ENCODE results near the gene COL27A1.

The COL27A1 gene

DNA sequence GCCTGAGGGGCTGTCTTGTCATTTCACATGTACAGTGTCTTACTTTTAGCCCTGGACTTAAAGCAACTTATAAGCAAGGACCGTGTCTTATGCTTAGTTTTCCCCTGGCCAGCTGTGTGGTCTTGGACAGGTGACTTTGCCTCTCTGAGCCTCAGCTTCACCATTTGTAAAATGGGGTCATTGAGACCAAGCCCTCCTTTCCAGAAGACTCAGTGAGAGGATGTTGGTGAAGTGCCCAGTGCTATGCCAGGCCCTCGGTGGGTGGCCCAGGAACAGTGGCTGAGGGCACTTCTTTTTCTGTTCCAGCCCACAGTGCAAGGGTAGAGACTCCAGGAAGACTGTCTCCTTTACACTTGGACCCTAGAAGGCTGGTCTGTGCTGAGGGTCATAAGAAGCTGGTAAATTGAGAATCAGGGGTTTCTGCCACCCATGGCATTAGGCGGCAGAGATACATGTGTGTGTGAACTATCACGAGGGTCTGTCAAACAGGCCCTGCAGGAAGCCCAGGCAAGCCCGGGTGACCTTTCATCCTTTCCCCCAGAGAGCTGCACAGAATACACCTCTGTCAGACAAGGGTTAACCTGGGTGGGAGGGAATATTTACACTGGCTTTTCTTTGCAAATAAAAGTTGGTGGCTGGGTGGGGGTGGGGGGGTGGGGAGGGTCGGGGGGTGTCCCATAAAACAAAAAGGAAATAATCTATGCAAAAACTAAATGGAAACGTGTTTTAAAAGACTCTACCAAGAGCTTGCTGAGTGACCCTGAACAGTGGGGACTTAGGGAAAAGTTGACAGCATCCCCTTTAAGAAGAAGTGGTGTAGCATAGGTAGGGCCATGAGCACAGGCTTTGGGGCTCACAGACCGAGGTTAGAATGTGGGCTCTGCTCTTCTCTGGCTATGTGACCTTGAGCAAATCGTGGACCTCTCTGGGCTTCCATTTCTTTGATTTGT lies 35.8 kb upstream of the COL27A1 start:
- TF ChIP-seq, protein P1, sequence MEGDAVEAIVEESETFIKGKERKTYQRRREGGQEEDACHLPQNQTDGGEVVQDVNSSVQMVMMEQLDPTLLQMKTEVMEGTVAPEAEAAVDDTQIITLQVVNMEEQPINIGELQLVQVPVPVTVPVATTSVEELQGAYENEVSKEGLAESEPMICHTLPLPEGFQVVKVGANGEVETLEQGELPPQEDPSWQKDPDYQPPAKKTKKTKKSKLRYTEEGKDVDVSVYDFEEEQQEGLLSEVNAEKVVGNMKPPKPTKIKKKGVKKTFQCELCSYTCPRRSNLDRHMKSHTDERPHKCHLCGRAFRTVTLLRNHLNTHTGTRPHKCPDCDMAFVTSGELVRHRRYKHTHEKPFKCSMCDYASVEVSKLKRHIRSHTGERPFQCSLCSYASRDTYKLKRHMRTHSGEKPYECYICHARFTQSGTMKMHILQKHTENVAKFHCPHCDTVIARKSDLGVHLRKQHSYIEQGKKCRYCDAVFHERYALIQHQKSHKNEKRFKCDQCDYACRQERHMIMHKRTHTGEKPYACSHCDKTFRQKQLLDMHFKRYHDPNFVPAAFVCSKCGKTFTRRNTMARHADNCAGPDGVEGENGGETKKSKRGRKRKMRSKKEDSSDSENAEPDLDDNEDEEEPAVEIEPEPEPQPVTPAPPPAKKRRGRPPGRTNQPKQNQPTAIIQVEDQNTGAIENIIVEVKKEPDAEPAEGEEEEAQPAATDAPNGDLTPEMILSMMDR (IDR thresholded peaks at IDR 0.05; ENCODE audit: low read length, missing control alignments), result no peak
- DNase-seq (ENCODE audit: low read depth), result no peak
- no peak overlapping the region for H3K4me3 ChIP-seq (replicated peaks; ENCODE audit: low read depth, low read length)

DNA sequence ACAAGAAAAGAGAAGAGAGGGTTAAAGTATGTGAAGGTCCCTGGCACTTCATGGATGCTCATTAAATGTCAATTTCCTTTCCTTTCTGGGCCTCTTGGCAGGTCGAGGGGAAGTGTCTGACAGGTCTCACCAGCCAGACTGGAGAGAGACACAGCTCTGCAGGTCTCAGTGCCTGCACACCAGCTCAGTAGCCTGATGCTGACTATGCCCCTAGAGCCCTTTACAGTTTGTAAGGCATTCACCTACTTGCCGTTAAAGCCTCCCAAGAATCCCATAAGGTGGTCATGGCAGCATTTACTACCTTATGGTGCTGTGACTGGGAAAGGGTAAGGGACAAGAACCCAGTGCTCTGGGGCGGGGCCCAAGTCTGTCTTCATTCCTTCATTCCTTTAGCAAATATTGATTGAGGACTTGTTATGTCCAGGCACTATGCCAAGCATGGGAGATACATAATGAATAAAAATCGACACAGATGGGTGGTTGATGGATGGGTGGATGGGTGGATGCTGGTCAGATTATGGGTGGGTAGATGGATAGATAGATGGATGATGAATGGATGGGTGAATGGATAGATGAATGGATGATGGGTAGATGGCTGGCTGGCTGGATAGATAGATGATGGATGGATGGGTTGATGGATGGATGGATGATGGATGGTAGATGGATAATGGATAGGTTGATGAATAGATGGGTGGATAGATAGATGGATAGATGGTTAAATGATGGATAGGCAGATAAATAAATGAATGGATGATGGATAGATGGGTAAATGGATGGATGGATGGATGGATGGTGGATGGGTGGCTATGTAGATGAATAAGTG lies 34.9 kb upstream of the COL27A1 start:
- no peak for DNase-seq (ENCODE audit: low read depth)
- TF ChIP-seq, protein P1 (IDR thresholded peaks at IDR 0.05; ENCODE audit: low read length, missing control alignments), result no peak
- no peak overlapping the region for H3K4me3 ChIP-seq (replicated peaks; ENCODE audit: low read depth, low read length)

DNA sequence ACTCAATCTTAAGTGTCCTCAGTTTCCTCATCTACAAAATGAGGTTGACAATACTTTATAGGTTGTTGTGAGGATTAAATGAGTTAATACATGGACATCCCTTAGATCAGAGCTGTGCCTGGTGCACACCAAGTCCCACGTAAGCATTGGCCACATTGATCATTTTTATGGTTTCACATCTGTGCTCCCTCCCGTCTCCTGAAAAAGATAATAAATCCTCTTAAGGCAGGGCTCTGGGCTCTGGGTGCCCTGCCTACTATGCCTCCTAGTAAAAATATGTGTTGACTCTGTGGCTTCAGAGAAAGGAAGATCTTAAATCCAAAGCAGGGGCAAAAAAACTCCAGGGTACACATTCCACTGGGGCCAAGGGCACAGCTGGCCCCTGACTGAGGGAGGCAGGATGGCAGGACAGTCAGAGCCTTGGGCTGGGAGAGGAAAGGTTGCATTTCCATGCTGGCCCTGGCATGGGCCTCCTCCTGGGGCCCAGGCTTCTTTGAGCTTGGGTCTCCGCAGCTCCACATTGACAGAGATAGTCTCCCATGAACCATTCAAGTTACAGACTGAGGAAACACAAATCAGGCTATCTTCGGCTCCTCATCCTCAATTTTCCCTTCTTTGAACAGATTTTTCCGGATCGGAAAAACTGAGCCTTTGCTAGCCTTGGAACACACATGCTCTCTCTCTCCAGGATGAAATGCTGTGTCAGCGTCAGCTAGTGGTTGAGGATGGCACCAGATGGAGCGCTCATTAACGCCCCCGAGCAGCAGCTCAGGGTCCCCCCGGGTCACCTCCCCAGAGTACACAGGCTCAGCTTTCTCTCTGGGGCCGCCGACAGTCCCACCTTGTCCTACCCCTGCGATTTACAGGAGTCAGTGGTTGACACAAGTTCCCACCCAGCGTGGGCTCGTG lies 33.9 kb upstream of the COL27A1 start:
- no peak overlapping the region for H3K4me3 ChIP-seq (replicated peaks; ENCODE audit: low read depth, low read length)
- TF ChIP-seq, protein P1 (IDR thresholded peaks at IDR 0.05; ENCODE audit: low read length, missing control alignments), result no peak
- no peak for DNase-seq (ENCODE audit: low read depth)

DNA sequence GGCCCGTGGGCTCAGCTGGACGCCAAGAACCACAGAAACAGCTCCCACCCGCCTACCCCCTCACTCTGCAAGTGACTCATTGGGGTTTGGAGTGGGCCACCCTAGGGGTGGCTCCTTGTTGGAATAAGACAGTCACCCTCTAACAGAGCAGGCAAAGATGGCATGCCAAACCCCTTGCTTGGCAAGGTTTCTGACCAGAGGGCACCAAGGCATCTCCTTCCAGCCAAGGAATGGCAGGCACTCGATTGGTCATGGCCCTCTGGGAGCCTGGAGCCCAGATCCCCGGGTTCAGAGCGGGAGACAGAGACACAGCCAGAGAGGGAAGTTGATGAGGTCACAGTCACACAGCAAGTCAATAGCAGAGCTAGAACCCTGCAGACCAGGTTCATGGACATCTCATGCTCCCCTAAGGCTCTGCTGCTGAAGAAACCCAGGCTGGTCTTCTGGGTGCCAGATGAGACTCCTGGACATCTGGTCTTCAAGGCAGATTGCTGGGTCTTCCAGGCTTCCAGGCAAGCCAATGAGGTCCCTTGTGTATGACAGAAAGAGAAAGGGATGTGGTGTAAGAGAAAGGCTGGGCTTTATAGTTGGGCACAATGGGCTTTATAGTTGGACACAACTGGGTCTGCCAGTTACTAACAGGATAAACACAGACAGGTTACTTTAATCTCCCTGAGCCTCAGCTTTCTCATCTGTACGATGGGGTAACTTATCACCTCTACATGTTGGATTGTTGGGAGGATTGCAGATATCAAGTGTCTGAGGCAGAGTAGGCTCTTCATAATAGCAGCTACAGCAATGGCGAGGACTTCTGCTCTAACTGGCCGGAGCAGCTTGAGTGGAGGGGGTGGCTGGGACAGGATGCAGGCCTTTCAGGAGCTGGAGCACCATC lies 33.0 kb upstream of the COL27A1 start:
- TF ChIP-seq, protein P1 (IDR thresholded peaks at IDR 0.05; ENCODE audit: low read length, missing control alignments), result no peak
- no peak for DNase-seq (ENCODE audit: low read depth)
- H3K4me3 ChIP-seq (replicated peaks; ENCODE audit: low read depth, low read length), result no peak overlapping the region

DNA sequence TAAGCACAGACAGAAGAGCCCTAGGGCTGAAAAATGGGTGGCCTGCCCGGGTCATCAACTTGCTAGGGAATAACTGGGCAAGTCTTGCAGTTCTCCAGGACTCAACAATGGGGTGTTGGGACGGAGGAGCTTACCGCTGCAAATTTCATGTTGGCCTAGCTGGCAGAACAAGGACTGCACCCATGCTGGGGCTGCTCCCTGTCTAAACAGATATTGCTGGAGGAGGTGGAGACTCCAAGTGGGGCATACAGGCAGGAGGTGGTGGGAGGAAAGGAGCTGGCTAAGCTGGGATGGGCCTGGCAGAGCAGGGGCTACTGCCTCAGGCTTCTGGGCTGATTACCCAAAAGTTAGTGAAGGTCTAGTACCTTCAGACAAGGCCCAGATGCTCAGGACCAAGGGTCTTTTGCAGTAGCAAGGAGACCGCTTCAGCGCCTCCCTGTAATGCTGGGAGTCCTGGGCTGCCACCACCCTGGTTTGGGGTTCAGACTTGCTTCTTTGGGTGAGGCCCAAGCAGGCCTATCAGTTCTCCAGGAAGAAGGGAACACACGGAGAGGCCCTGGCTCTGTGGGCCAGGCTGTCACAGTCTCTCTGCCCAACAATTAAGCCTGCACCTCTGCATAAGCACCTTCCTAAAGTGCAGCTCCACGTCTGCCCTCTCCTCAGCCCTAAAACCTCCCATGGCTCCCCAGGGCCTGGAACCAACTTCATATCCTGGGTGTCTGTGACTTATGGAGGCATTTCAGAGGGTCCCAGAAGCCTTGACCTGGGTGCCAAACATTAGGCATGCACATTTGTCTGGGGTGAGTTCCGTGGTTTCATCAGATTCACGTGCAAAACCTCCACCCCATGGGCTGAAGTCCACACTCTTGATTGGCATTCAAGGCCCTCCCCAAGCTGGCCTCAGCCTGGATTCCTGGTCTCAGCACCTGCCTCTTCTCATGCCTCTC lies 32.0 kb upstream of the COL27A1 start:
- DNase-seq (ENCODE audit: low read depth), result no peak
- TF ChIP-seq, protein P1 (IDR thresholded peaks at IDR 0.05; ENCODE audit: low read length, missing control alignments), result no peak
- no peak overlapping the region for H3K4me3 ChIP-seq (replicated peaks; ENCODE audit: low read depth, low read length)
